Heart right ventricle (tissue), 16 donors: ENCODE measurements around the gene CISD2. TPM values are rescaled to one million over a fixed set of nuclear protein-coding genes. Genes with fewer than 3 reads are reported as not detected.

Source experiments
- ATAC-seq, 8 donors: fragments of 200-7000 bp; cut with Tn5 transposase; one replicate each; pipeline ENCODE4 v1.9.1; 2020; ENCODE audit warnings: mild to moderate bottlenecking in 8 of 8, moderate library complexity in 8 of 8, moderate number of reproducible peaks in 1 of 8
- DNase-seq, 2 donors: peaks; one replicate each; pipeline ENCODE4 v3.0.0-alpha.2; 2020
- H3K27ac ChIP-seq, 10 donors: fragments of 200-600 bp; sonication (generic) in 2 of 10; one replicate each; pipeline versions ENCODE4 v1.5.0 to v1.8.0; 2020 to 2022; ENCODE audit warnings: mild to moderate bottlenecking in 3 of 10
- H3K27me3 ChIP-seq, 7 donors: fragments of 200-600 bp; one replicate each; pipeline ENCODE4 v1.8.0; 2021 to 2022; ENCODE audit warnings: mild to moderate bottlenecking in 2 of 7
- H3K36me3 ChIP-seq, 9 donors: fragments of 200-600 bp; sonication (generic) in 1 of 9; one replicate each; pipeline versions ENCODE4 v1.5.0 to v1.8.0; 2020 to 2022; ENCODE audit warnings: mild to moderate bottlenecking in 2 of 9
- H3K4me1 ChIP-seq, 9 donors: fragments of 200-600 bp; sonication (generic) in 1 of 9; one replicate each; pipeline versions ENCODE4 v1.5.0 to v1.8.0; 2020 to 2022; ENCODE audit warnings: mild to moderate bottlenecking in 4 of 9
- H3K4me3 ChIP-seq, 10 donors: fragments of 200-600 bp; sonication (generic) in 2 of 10; one replicate each; pipeline versions ENCODE4 v1.5.0 to v1.8.0; 2020 to 2022; ENCODE audit warnings: mild to moderate bottlenecking in 7 of 10, moderate library complexity in 2 of 10
- H3K9me3 ChIP-seq, 11 donors: fragments of 200-600 bp in 10 of 11; sonication (generic) in 2 of 11; one replicate each; pipeline versions ENCODE4 v1.5.0 to v1.8.0; 2013 to 2022; ENCODE audit warnings: mild to moderate bottlenecking in 2 of 11, control low read depth in 1 of 11, moderate library complexity in 1 of 11
- CTCF ChIP-seq, 9 donors: fragments of 200-600 bp; sonication (generic) in 2 of 9; IDR thresholded peaks; one replicate each; pipeline versions ENCODE4 v1.5.0 to v1.8.0; 2021 to 2022; ENCODE audit warnings: antibody characterized with exemption in 9 of 9, mild to moderate bottlenecking in 5 of 9, moderate library complexity in 1 of 9
- WGBS, 2 donors: extraction: QIAGEN DNeasy Blood & Tissue Kit; methylation state at CpG; one replicate each; pipeline ENCODE4 v1.1.7; 2013; ENCODE audit warnings: inconsistent platforms in 1 of 2; 5-methylcytosine and 5-hydroxymethylcytosine counted together
- intact Hi-C, 10 donors: fragments of 100-400 bp; cut with DNase I; formaldehyde crosslinking; loops; one replicate each; pipeline versions ENCODE4 v1.11.1 to v1.14.2; 2022
- polyA plus RNA-seq, 2 donors: library from polyadenylated mRNA; stranded (reverse); fragments of 200-250 nt; gene quantifications; one replicate each; pipeline ENCODE4 v1.2.3, GENCODE V29; 2013
- total RNA-seq, 10 donors: library from RNA; stranded (reverse); fragmentation: NEBNext Ultra II Directional in 3 of 10; extraction: Animal tissue kit (Norgen Biotek cat#: 25700) in 3 of 10; gene quantifications; one replicate each; pipeline versions ENCODE4 v1.2.1 to v1.2.4, GENCODE V29; 2021 to 2023
- donor health status: Arrhythmogenic right ventricular cardiomyopathy.
- donor health status: ischemic (EF 13 %, LVEDD 7.1; RV severe dilation, severe dysfunction).
- donor health status: healthy with polysubstance abuse.
- donor health status: DM: no; HTN: yes; CAD: no.
- donor health status: DM: no; HTN: no; CAD: no.
- donor health status: ischemic (EF 25% LVEDD 6.9; RV normal size, moderate dysfunction).
- donor health status: ischemic (EF 25% LVEDD 5.7; RV mildly dilated, moderate dysfunction).
- donor health status: healthy.
- donor health status: DM: yes; HTN: yes; CAD: no.
- donor health status: Ischemic cardiomyopathy.
- donor health status: ischemic (EF 35%, LVEDD 5.7; RV mildly dilated, moderate dysfunction).
- donor health status: nonischemic (EF 11% LVEDD 7.7; RV severe dilation, severe dysfunction).
- donor health status: DM: yes; HTN: yes; CAD: no.
- donor health status: PGD.
- donor health status: ischemic (EF 29% LVEDD 5.4; RV normal size, mild dysfunction).
- donor health status: nonischemic (EF 23%, LVEDD 6.1; RV moderate dilation, normal function).

CISD2 gene
- total and polyA plus RNA-seq, 12 donors: 11.0 to 31.0 (median 16.9) TPM

- H3K27me3 ChIP-seq: no peaks in the 10 kb centered on the region
- H3K27ac ChIP-seq: no peak overlapping the region
- peaks cover 0 to 15% (median 0%) of the 10 kb centered on the region in 9 donors for H3K36me3 ChIP-seq
- ATAC-seq: no peak
- no peak for DNase-seq
- WGBS, 2 donors: 97 to 100% methylated on average over 1 of the region's 1 CpG
- peaks cover 0 to 21% (median 0%) of the 10 kb centered on the region in 9 donors for H3K4me1 ChIP-seq
- intact Hi-C loops: no loop called here
- H3K4me3 ChIP-seq: no peak overlapping the region
- H3K9me3 ChIP-seq: no peaks in the 10 kb centered on the region
- TF ChIP-seq CTCF (IDR thresholded peaks at IDR 0.05): no peak
These were observed 32.2 kb upstream of the CISD2 start for GRCh38 chr4:102836596-102836995.

DNA sequence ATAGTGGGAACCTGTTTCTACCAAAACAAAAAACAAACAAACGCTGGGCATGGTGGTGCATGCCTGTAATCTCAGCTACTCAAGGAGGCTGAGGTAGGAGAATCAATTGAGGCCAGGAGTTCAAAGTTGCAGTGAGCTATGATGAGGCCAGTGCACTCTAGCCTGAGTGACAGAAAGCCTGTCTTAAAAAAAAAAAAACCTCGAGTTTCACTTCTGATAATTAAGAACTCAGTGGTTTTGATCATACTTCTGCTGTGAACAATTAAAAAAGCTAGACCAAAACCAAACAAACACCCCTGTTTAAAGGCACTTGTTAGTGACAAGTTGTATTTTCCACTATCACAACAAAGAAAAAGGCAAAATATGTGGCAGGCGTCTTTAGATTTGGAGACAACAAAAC is 26.4 kb upstream of the CISD2 start:
- Histone ChIP-seq H3K4me3 (no peak overlapping the region), H3K9me3 (no peaks in the 10 kb centered on the region), H3K4me1 (no peaks in the 10 kb centered on the region), H3K27ac (no peak overlapping the region), H3K27me3 (no peaks in the 10 kb centered on the region), H3K36me3 (peaks cover 0 to 15% (median 0%) of the 10 kb centered on the region in 9 donors)
- WGBS, 2 donors: 93 to 94% methylated on average over 3 of the region's 3 CpGs
- ATAC-seq: no peak
- intact Hi-C loops: loop anchor here in 1 of 10 donors (10.0 kb wide), 1 partner anchor 162 kb away; no protein-coding TSS in a partner anchor
- DNase-seq: no peak
- TF ChIP-seq CTCF (IDR thresholded peaks at IDR 0.05): no peak

GRCh38 chr4:102843273-102843672 is 25.5 kb upstream of the CISD2 start:
- H3K27ac ChIP-seq: no peak overlapping the region
- no peaks in the 10 kb centered on the region for H3K4me1 ChIP-seq
- no peaks in the 10 kb centered on the region for H3K9me3 ChIP-seq
- H3K36me3 ChIP-seq: peaks cover 0 to 15% (median 0%) of the 10 kb centered on the region in 9 donors
- intact Hi-C loops: loop anchor here in 1 of 10 donors (10.0 kb wide), 1 partner anchor 162 kb away; no protein-coding TSS in a partner anchor
- no peak for ATAC-seq
- no peak for TF ChIP-seq CTCF (IDR thresholded peaks at IDR 0.05)
- H3K27me3 ChIP-seq: no peaks in the 10 kb centered on the region
- DNase-seq: no peak
- no peak overlapping the region for H3K4me3 ChIP-seq

- peaks cover 0 to 15% (median 0%) of the 10 kb centered on the region in 9 donors for H3K36me3 ChIP-seq
- 94 to 95% methylated on average over 1 of the region's 1 CpG for WGBS, 2 donors
- no peak for TF ChIP-seq CTCF (IDR thresholded peaks at IDR 0.05)
- H3K27ac ChIP-seq: no peak overlapping the region
- H3K4me1 ChIP-seq: no peaks in the 10 kb centered on the region
- no peak overlapping the region for H3K4me3 ChIP-seq
- no peak for DNase-seq
- intact Hi-C loops: loop anchor here in 1 of 10 donors (10.0 kb wide), 1 partner anchor 161 kb away; no protein-coding TSS in a partner anchor
- H3K27me3 ChIP-seq: no peaks in the 10 kb centered on the region
- H3K9me3 ChIP-seq: no peaks in the 10 kb centered on the region
- ATAC-seq: no peak
These were observed 24.9 kb upstream of the CISD2 start for GRCh38 chr4:102843938-102844337.
